BE2C (cell line): ENCODE data around the gene ZNF267.

Experiments used
- DNase-seq: peaks from one replicate; pipeline ENCODE4 v3.0.0-alpha.2; 2020
- H3K27me3 ChIP-seq: fragments of 250-450 bp; sonication (Bioruptor Pico); 2 replicates; pipeline ENCODE4 v1.5.1; 2020; ENCODE audit warnings: mild to moderate bottlenecking
- H3K36me3 ChIP-seq: fragments of 250-450 bp; sonication (Bioruptor Pico); 2 replicates; pipeline ENCODE4 v1.5.1; 2020; ENCODE audit warnings: mild to moderate bottlenecking
- H3K4me1 ChIP-seq: fragments of 250-450 bp; sonication (Bioruptor Pico); 2 replicates; pipeline ENCODE4 v1.5.1; 2020
- H3K4me3 ChIP-seq: 2 replicates; pipeline ENCODE4 v1.5.1; 2011; ENCODE audit warnings: low read depth, low read length
- H3K9me3 ChIP-seq: fragments of 250-450 bp; sonication (Bioruptor Pico); 2 replicates; pipeline ENCODE4 v1.5.1; 2020
- CTCF ChIP-seq: IDR thresholded peaks from 2 replicates; pipeline ENCODE4 v1.5.1; 2012; ENCODE audit warnings: mild to moderate bottlenecking, low read depth, low read length

Gene ZNF267

GRCh38 chr16:31876951-31877828, 3.6 kb downstream of the ZNF267 start:
- Histone ChIP-seq H3K4me1 (no peaks in the 10 kb centered on the region; the same call in 1 of the 2 replicates), H3K27me3 (no peaks in the 10 kb centered on the region), H3K36me3 (peaks cover 10% of the 10 kb centered on the region; the same call in 1 of the 2 replicates), H3K9me3 (no peaks in the 10 kb centered on the region), H3K4me3 (no peak overlapping the region)
- no peak for TF ChIP-seq CTCF
- DNase-seq, result no peak

- Histone ChIP-seq H3K27me3 (no peaks in the 10 kb centered on the region), H3K36me3 (peaks cover 10% of the 10 kb centered on the region; the same call in 1 of the 2 replicates)
Observed at GRCh38 chr16:31877876-31878642, 4.5 kb downstream of the ZNF267 start.

GRCh38 chr16:31879937-31880321, 6.3 kb downstream of the ZNF267 start:
- no peak for DNase-seq
- H3K4me1 ChIP-seq, result no peaks in the 10 kb centered on the region; the same call in 1 of the 2 replicates
- no peak overlapping the region for H3K4me3 ChIP-seq
- TF ChIP-seq CTCF, result no peak
- no peaks in the 10 kb centered on the region for H3K27me3 ChIP-seq
- H3K36me3 ChIP-seq, result peaks cover 14% of the 10 kb centered on the region; the same call in 1 of the 2 replicates
- H3K9me3 ChIP-seq, result no peaks in the 10 kb centered on the region

More at GRCh38 chr16:31877876-31878642, 4.5 kb downstream of the ZNF267 start:
- Histone ChIP-seq H3K9me3 (no peaks in the 10 kb centered on the region), H3K4me1 (no peaks in the 10 kb centered on the region; the same call in 1 of the 2 replicates), H3K4me3 (no peak overlapping the region)
- DNase-seq, result no peak
- no peak for TF ChIP-seq CTCF

- Histone ChIP-seq H3K9me3 (no peaks in the 10 kb centered on the region), H3K36me3 (peaks cover 16% of the 10 kb centered on the region), H3K27me3 (no peaks in the 10 kb centered on the region), H3K4me1 (no peaks in the 10 kb centered on the region), H3K4me3 (no peak overlapping the region)
- DNase-seq, result no peak
- TF ChIP-seq CTCF, result no peak
Observed at GRCh38 chr16:31880322-31880979, 6.8 kb downstream of the ZNF267 start.

- H3K4me3 ChIP-seq, result no peak overlapping the region
- TF ChIP-seq CTCF, result no peak
- H3K9me3 ChIP-seq, result no peaks in the 10 kb centered on the region
- no peaks in the 10 kb centered on the region for H3K27me3 ChIP-seq
- no peaks in the 10 kb centered on the region for H3K4me1 ChIP-seq
- DNase-seq, result no peak
- peaks cover 43% of the 10 kb centered on the region for H3K36me3 ChIP-seq
Observed at GRCh38 chr16:31886227-31886626, 12.6 kb downstream of the ZNF267 start.
